Adrenal gland (tissue), 12 donors: ENCODE measurements around the gene LAMC2. TPM values are rescaled to one million over a fixed set of nuclear protein-coding genes. Genes with fewer than 3 reads are reported as not detected.

Experiments used
- DNase-seq, 7 donors: peaks; one replicate each; pipeline ENCODE4 v3.0.0-alpha.2; 2019 to 2020
- H3K27ac ChIP-seq, 5 donors: fragments of 200-600 bp; sonication (generic) in 4 of 5; 1 replicate in 3 of 5; 2 replicates in 2 of 5; pipeline versions ENCODE4 v1.5.1 to v1.8.0; 2016 to 2020; ENCODE audit warnings: mild to moderate bottlenecking in 1 of 5
- H3K27me3 ChIP-seq: fragments of 200-600 bp; 2 replicates; pipeline ENCODE4 v1.8.0; 2021
- H3K36me3 ChIP-seq, 2 donors: fragments of 200-600 bp; replicated peaks in 1 of 2; 1 replicate in 1 of 2; 2 replicates in 1 of 2; pipeline versions ENCODE4 v1.5.1 to v1.8.0; 2018 to 2022
- H3K4me1 ChIP-seq, 2 donors: fragments of 200-600 bp; replicated peaks in 1 of 2; 1 replicate in 1 of 2; 2 replicates in 1 of 2; pipeline versions ENCODE4 v1.5.1 to v1.8.0; 2018 to 2021
- H3K4me3 ChIP-seq, 4 donors: fragments of 200-600 bp; sonication (generic) in 3 of 4; one replicate each; pipeline ENCODE4 v1.5.1; 2016 to 2018
- H3K9me3 ChIP-seq, 3 donors: fragments of 200-600 bp; sonication (generic) in 1 of 3; replicated peaks in 1 of 3; 1 replicate in 2 of 3; 2 replicates in 1 of 3; pipeline versions ENCODE4 v1.5.1 to v1.8.0; 2016 to 2021
- CTCF ChIP-seq, 6 experiments: fragments of 450-650 bp in 4 of 6; fragments of 200-600 bp in 2 of 6; sonication (generic) in 1 of 6; IDR thresholded peaks; 1 replicate in 5 of 6; 2 replicates in 1 of 6; pipeline versions ENCODE4 v1.5.1 to v1.8.0; 2016 to 2021; ENCODE audit warnings: antibody characterized with exemption in 6 of 6, mild to moderate bottlenecking in 2 of 6, moderate library complexity in 1 of 6
- POLR2A ChIP-seq, 2 donors: fragments of 450-650 bp; IDR thresholded peaks; one replicate each; pipeline ENCODE4 v1.6.1; 2017; ENCODE audit warnings: antibody characterized with exemption in 2 of 2, mild to moderate bottlenecking in 2 of 2, moderate library complexity in 1 of 2
- WGBS, 4 donors: extraction: QIAGEN DNeasy Blood & Tissue Kit in 2 of 4; methylation state at CpG; one replicate each; pipeline versions ENCODE4 v1.1.5 to v1.1.7; 2013 to 2017; 5-methylcytosine and 5-hydroxymethylcytosine counted together
- intact Hi-C, 2 donors: fragments of 100-400 bp; cut with DNase I; formaldehyde crosslinking; loops; one replicate each; pipeline versions ENCODE4 v1.14.1 to v1.15.0; 2022 to 2023
- polyA plus RNA-seq, 3 donors: library from polyadenylated mRNA; stranded (reverse); fragments of 200-250 nt in 2 of 3; fragments of 350-450 nt in 1 of 3; fragmentation: Illumina TruSeq in 1 of 3; extraction: RNeasy Lipid Tissue Mini Kit (QIAGEN cat#74804) in 1 of 3; gene quantifications; one replicate each; pipeline ENCODE4 v1.2.3, GENCODE V29; 2013 to 2014
- total RNA-seq, 9 donors: library from RNA; depleted of rRNA in 4 of 9; stranded (reverse); fragments of >200 nt in 4 of 9; fragments of 120-200 nt in 1 of 9; fragmentation: NEBNext Ultra II Directional in 1 of 9; extraction: Animal tissue kit (Norgen Biotek cat#: 25700) in 1 of 9; gene quantifications; one replicate each; pipeline versions ENCODE4 v1.1.0 to v1.2.4, GENCODE V29; 2013 to 2023
- donor health status: healthy with polysubstance abuse.
- donor health status: Bipolar disorder and iron deficiency.
- donor health status: DM: yes; HTN: yes; CAD: no.
- donor health status: DM: no; HTN: no; CAD: no.
- donor health status: DM: no; HTN: no; CAD: no.
- donor health status: DM: yes; HTN: yes; CAD: no.

Gene LAMC2
- total and polyA plus RNA-seq, 12 donors: 0.04 to 1.4 (median 0.16) TPM; not detected in 1

- no peak for DNase-seq
- H3K27me3 ChIP-seq: no peaks in the 10 kb centered on the region
- no peak overlapping the region for H3K27ac ChIP-seq
- WGBS, 4 donors: 92 to 96% (median 94%) methylated on average over 8 to 9 of the region's 9 CpGs
- no peaks in the 10 kb centered on the region for H3K9me3 ChIP-seq
- intact Hi-C loops: loop anchor here in 1 of 2 donors (10.0 kb wide), 1 partner anchor 336 kb away; no protein-coding TSS in a partner anchor
- H3K4me1 ChIP-seq: peaks cover 0 to 13% of the 10 kb centered on the region in 2 donors
- no peak for TF ChIP-seq CTCF (IDR thresholded peaks at IDR 0.05)
- no peaks in the 10 kb centered on the region for H3K36me3 ChIP-seq
- no peak overlapping the region for H3K4me3 ChIP-seq
These were observed 103.0 kb downstream of the LAMC2 start for GRCh38 chr1:183289051-183289496.

- no peaks in the 10 kb centered on the region for H3K27me3 ChIP-seq
- H3K4me1 ChIP-seq: peaks cover 0 to 13% of the 10 kb centered on the region in 2 donors
- H3K27ac ChIP-seq: peak overlapping the region in 1 of 5 donors; percentile 45
- no peak for DNase-seq
- H3K9me3 ChIP-seq: no peaks in the 10 kb centered on the region
- no peaks in the 10 kb centered on the region for H3K36me3 ChIP-seq
- intact Hi-C loops: no loop called here
- TF ChIP-seq CTCF (IDR thresholded peaks at IDR 0.05): no peak
- no peak for TF ChIP-seq POLR2A (IDR thresholded peaks at IDR 0.05)
- 72 to 89% (median 89%) methylated on average over 6 of the region's 6 CpGs for WGBS, 4 donors
- no peak overlapping the region for H3K4me3 ChIP-seq
These were observed 104.6 kb downstream of the LAMC2 start for GRCh38 chr1:183290628-183291027.

- peak overlapping the region in 1 of 5 donors; percentile 45 for H3K27ac ChIP-seq
- no peak for TF ChIP-seq CTCF (IDR thresholded peaks at IDR 0.05)
- TF ChIP-seq POLR2A (IDR thresholded peaks at IDR 0.05): no peak
- H3K27me3 ChIP-seq: no peaks in the 10 kb centered on the region
- no peaks in the 10 kb centered on the region for H3K36me3 ChIP-seq
- intact Hi-C loops: no loop called here
- peaks cover 0 to 13% of the 10 kb centered on the region in 2 donors for H3K4me1 ChIP-seq
- no peaks in the 10 kb centered on the region for H3K9me3 ChIP-seq
- WGBS, 4 donors: 74 to 91% (median 90%) methylated on average over 5 of the region's 5 CpGs
- DNase-seq: no peak
- H3K4me3 ChIP-seq: no peak overlapping the region
These were observed 105.2 kb downstream of the LAMC2 start for GRCh38 chr1:183291216-183291762.

GRCh38 chr1:183291802-183292514 is 105.9 kb downstream of the LAMC2 start:
- H3K4me1 ChIP-seq: peaks cover 0 to 9% of the 10 kb centered on the region in 2 donors
- H3K36me3 ChIP-seq: no peaks in the 10 kb centered on the region
- WGBS, 4 donors: 77 to 82% (median 81%) methylated on average over 11 of the region's 11 CpGs
- H3K27me3 ChIP-seq: no peaks in the 10 kb centered on the region
- no peak for DNase-seq
- no peak for TF ChIP-seq CTCF (IDR thresholded peaks at IDR 0.05)
- no peak for TF ChIP-seq POLR2A (IDR thresholded peaks at IDR 0.05)
- intact Hi-C loops: no loop called here
- H3K27ac ChIP-seq: peak overlapping the region in 1 of 5 donors; percentile 49
- H3K4me3 ChIP-seq: no peak overlapping the region
- H3K9me3 ChIP-seq: no peaks in the 10 kb centered on the region
